HepG2 (cell line): ENCODE data around the gene RAE1. TPM values are rescaled to one million over a fixed set of nuclear protein-coding genes. Genes with fewer than 3 reads are reported as not detected.

Source experiments
- ARID2 ChIP-seq: sonication (generic); formaldehyde crosslinking; IDR thresholded peaks from 2 replicates; pipeline ENCODE4 v1.8.1; 2022; ENCODE audit warnings: mild to moderate bottlenecking, missing genetic modification reagents, borderline replicate concordance
- IRF9 ChIP-seq: sonication (generic); formaldehyde crosslinking; IDR thresholded peaks from 2 replicates; pipeline ENCODE4 v1.8.0; 2022; ENCODE audit warnings: missing genetic modification reagents, mild to moderate bottlenecking, borderline replicate concordance
- RBM22 ChIP-seq: fragments of 200-400 bp; formaldehyde crosslinking; optimal IDR thresholded peaks from 2 replicates; pipeline ENCODE3; 2017; ENCODE audit warnings: mild to moderate bottlenecking, low read length, moderate library complexity
- RBM39 ChIP-seq: fragments of 200-400 bp; formaldehyde crosslinking; IDR thresholded peaks from one replicate; pipeline ENCODE4 v1.6.1; 2018; ENCODE audit warnings: antibody characterized with exemption, mild to moderate bottlenecking, low read depth, low read length; ENCODE audit not compliant: poor library complexity, severe bottlenecking
- ZEB1 ChIP-seq: IDR thresholded peaks from 2 replicates; pipeline ENCODE4 v1.6.1; 2012; ENCODE audit warnings: mild to moderate bottlenecking, low read depth, inconsistent platforms; ENCODE audit not compliant: insufficient replicate concordance
- ZMYM3 ChIP-seq: sonication (generic); formaldehyde crosslinking; IDR thresholded peaks from 2 replicates; pipeline ENCODE4 v1.5.1; 2020; ENCODE audit warnings: mild to moderate bottlenecking, missing genetic modification reagents
- ZNF780A ChIP-seq: sonication (generic); formaldehyde crosslinking; IDR thresholded peaks from 2 replicates; pipeline ENCODE4 v1.8.0; 2022; ENCODE audit warnings: mild to moderate bottlenecking, missing genetic modification reagents, moderate library complexity
- ZNF879 ChIP-seq: sonication (generic); formaldehyde crosslinking; IDR thresholded peaks from 2 replicates; pipeline ENCODE4 v1.8.1; 2023; ENCODE audit warnings: missing genetic modification reagents
- polyA plus RNA-seq, 8 experiments: library from polyadenylated mRNA; depleted of rRNA in 3 of 8; stranded (reverse) in 7 of 8; unstranded in 1 of 8; fragments of >200 nt; fragmentation: Illumina TruSeq in 4 of 8; extraction: Trizol in 4 of 8; gene quantifications; 2 replicates each; pipeline versions ENCODE4 v1.2.1 to v1.2.3, GENCODE V29; 2011 to 2016; ENCODE audit warnings: low read depth in 4 of 8, missing spikeins in 1 of 8, mixed read lengths in 1 of 8; ENCODE audit not compliant: insufficient read depth in 1 of 8
- total RNA-seq, 5 experiments: library from RNA; depleted of rRNA; stranded (reverse); fragments of >200 nt; fragmentation: Illumina TruSeq; extraction: Trizol; gene quantifications; 2 replicates each; pipeline ENCODE4 v1.2.3, GENCODE V29; 2016; ENCODE audit warnings: low read depth in 1 of 5
- TF ChIP-seq, protein P1 (sequence below): sonication (generic); formaldehyde crosslinking; IDR thresholded peaks from 2 replicates; pipeline ENCODE4 v1.4.0; 2020; ENCODE audit warnings: low read depth, mild to moderate bottlenecking, missing genetic modification reagents
- TF ChIP-seq, protein P2 (sequence below): sonication (generic); formaldehyde crosslinking; IDR thresholded peaks from 2 replicates; pipeline ENCODE4 v1.5.0; 2020; ENCODE audit warnings: missing genetic modification reagents
- TF ChIP-seq, protein P3 (sequence below): sonication (generic); formaldehyde crosslinking; IDR thresholded peaks from 2 replicates; pipeline ENCODE4 v1.4.0; 2020; ENCODE audit warnings: mild to moderate bottlenecking, missing genetic modification reagents
- TF ChIP-seq, protein P4 (sequence below), 2 experiments: fragments of 450-650 bp in 1 of 2; sonication (generic) in 1 of 2; formaldehyde crosslinking in 1 of 2; IDR thresholded peaks; 2 replicates each; pipeline versions ENCODE4 v1.6.1 to v1.8.0; 2016 to 2022; ENCODE audit warnings: antibody characterized with exemption in 1 of 2, mild to moderate bottlenecking in 1 of 2, missing genetic modification reagents in 1 of 2

The RAE1 gene
- total and polyA plus RNA-seq, 2 of the 13 experiments (the other 11 are each of a cell fraction or from before 2014, with no cell fraction given) = 36.1 to 72.9 TPM

DNA sequence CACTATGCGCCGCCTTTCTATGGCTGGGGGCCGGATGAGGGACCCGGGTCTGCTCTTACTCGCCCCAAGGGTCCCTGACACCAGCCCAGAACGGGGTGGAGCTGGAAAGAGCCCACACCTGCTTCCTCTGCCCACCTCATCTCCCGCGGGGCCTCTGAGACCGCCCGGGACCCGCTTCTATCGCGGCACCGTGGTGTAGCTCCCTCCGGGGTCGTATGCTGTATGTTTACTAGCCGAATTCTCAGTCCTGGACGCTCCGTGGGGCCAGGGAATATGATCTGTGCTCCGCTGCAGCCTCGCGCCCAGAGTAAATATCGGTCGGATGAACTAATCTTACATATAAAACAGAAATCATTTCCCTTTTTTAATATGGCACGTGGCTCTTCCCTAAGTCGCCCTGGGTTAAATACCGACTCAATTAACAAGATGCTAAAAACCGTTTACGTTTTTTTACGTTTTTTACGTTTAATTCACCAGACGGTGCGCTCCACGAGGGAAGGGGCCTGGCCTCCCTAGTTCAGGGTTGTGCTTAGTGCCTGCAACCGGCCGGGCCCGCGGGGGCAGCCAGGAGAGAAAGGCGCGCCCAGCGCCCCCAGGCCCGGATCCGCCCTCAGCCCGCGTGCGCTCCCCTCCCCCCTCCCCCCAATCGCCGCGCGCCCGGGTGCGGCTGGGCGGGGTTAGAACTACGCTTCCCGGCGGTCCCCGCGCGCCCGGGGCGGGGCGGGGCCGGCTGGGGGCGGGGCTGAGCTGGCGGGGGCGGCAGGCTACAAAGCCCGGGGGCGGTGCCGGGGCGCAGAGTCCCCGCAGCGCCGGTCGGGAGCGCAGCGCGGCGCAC, 39.8 kb downstream of the RAE1 start, which contains the start of gene RBM38 (continued):
- TF ChIP-seq, protein P1, sequence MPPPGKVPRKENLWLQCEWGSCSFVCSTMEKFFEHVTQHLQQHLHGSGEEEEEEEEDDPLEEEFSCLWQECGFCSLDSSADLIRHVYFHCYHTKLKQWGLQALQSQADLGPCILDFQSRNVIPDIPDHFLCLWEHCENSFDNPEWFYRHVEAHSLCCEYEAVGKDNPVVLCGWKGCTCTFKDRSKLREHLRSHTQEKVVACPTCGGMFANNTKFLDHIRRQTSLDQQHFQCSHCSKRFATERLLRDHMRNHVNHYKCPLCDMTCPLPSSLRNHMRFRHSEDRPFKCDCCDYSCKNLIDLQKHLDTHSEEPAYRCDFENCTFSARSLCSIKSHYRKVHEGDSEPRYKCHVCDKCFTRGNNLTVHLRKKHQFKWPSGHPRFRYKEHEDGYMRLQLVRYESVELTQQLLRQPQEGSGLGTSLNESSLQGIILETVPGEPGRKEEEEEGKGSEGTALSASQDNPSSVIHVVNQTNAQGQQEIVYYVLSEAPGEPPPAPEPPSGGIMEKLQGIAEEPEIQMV (CRISPR knock-in tag) = no peak
- TF ChIP-seq ARID2 (no peak), RBM22 (no peak), ZMYM3 (CRISPR knock-in tag) (no peak), RBM39 (no peak), ZNF780A (no peak), ZEB1 (no peak), ZNF879 (0 out of 2 replicates have a peak, but pooled peaks have one; percentile 24), IRF9 (CRISPR knock-in tag) (no peak)
- TF ChIP-seq, protein P2, sequence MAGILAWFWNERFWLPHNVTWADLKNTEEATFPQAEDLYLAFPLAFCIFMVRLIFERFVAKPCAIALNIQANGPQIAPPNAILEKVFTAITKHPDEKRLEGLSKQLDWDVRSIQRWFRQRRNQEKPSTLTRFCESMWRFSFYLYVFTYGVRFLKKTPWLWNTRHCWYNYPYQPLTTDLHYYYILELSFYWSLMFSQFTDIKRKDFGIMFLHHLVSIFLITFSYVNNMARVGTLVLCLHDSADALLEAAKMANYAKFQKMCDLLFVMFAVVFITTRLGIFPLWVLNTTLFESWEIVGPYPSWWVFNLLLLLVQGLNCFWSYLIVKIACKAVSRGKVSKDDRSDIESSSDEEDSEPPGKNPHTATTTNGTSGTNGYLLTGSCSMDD (CRISPR knock-in tag) = 0 out of 2 replicates have a peak, but pooled peaks have one; percentile 25
- TF ChIP-seq, protein P3, sequence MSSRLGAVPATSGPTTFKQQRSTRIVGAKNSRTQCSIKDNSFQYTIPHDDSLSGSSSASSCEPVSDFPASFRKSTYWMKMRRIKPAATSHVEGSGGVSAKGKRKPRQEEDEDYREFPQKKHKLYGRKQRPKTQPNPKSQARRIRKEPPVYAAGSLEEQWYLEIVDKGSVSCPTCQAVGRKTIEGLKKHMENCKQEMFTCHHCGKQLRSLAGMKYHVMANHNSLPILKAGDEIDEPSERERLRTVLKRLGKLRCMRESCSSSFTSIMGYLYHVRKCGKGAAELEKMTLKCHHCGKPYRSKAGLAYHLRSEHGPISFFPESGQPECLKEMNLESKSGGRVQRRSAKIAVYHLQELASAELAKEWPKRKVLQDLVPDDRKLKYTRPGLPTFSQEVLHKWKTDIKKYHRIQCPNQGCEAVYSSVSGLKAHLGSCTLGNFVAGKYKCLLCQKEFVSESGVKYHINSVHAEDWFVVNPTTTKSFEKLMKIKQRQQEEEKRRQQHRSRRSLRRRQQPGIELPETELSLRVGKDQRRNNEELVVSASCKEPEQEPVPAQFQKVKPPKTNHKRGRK (CRISPR knock-in tag) = no peak
- TF ChIP-seq, protein P4, sequence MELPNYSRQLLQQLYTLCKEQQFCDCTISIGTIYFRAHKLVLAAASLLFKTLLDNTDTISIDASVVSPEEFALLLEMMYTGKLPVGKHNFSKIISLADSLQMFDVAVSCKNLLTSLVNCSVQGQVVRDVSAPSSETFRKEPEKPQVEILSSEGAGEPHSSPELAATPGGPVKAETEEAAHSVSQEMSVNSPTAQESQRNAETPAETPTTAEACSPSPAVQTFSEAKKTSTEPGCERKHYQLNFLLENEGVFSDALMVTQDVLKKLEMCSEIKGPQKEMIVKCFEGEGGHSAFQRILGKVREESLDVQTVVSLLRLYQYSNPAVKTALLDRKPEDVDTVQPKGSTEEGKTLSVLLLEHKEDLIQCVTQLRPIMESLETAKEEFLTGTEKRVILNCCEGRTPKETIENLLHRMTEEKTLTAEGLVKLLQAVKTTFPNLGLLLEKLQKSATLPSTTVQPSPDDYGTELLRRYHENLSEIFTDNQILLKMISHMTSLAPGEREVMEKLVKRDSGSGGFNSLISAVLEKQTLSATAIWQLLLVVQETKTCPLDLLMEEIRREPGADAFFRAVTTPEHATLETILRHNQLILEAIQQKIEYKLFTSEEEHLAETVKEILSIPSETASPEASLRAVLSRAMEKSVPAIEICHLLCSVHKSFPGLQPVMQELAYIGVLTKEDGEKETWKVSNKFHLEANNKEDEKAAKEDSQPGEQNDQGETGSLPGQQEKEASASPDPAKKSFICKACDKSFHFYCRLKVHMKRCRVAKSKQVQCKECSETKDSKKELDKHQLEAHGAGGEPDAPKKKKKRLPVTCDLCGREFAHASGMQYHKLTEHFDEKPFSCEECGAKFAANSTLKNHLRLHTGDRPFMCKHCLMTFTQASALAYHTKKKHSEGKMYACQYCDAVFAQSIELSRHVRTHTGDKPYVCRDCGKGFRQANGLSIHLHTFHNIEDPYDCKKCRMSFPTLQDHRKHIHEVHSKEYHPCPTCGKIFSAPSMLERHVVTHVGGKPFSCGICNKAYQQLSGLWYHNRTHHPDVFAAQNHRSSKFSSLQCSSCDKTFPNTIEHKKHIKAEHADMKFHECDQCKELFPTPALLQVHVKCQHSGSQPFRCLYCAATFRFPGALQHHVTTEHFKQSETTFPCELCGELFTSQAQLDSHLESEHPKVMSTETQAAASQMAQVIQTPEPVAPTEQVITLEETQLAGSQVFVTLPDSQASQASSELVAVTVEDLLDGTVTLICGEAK (IDR thresholded peaks at IDR 0.05) = no peak
- TF ChIP-seq, protein P4 (CRISPR knock-in tag; IDR thresholded peaks at IDR 0.05) = no peak
